SKM-1 treated with dmso at 0.1 percent for 144 hours (cell line): ENCODE results near the gene CEP112.

Experiments used
- DNase-seq: peaks from one replicate; lab custom pipeline; 2025; ENCODE audit not compliant: unreplicated experiment; lab: John Stamatoyannopoulos, UW

The CEP112 gene

DNA sequence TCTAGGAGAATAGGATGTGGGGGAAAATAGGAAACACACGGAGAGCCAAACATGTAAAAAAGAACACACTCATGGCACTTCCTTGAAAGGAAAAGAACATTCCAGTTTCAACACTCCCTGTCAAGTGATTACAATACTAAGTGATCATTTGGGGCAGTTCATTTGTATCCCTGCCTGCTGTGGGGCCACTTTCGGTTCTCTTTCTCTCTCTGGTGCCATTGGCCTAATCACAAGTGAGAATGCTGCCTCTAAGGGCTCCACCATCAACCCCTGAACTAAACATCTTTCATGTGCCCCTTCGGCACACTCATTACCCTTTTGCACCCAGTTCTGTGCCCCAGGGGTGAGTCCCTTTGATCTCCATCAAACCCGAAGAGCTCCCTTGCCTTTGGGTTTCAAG lies 197.3 kb downstream of the CEP112 start:
- no peak for DNase-seq

DNA sequence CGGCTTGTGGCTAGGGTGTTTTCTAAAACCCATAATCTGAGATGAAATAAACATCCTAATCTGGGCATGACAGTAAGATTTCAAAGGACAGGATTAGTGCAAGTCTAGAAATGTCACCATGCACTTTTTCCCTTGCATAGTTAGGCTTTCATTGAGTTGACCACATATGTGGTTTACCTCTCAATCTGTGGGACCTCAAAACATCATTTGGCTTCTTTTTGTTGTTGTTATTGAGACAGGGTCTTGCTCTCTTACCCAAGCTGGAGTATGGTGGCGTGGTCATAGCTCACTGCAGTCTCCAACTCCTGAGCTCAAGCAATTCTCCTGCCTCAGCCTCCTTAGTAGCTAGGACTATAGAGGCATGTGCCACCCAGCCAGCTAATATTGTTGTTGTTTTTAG lies 197.8 kb downstream of the CEP112 start:
- DNase-seq: no peak

DNA sequence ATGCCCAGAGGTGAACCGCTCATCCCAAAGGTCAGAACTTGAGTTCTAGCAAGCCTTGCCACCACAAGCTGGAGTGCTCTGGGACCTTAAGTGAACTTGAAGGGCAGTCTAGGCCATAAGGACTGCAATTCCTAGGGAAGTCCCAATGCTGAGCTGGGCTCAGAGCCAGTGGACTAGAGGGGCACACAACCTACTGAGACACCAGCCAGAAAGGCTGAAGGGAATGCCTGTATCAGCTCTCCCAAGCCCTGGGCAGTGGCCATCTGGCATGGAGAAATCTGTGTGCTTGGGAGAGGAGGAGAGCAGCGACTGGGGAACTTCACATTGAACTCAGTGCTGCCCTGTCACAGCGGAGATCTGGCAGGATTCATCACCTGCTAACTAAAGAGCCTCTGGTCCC lies 201.3 kb downstream of the CEP112 start:
- no peak for DNase-seq

DNA sequence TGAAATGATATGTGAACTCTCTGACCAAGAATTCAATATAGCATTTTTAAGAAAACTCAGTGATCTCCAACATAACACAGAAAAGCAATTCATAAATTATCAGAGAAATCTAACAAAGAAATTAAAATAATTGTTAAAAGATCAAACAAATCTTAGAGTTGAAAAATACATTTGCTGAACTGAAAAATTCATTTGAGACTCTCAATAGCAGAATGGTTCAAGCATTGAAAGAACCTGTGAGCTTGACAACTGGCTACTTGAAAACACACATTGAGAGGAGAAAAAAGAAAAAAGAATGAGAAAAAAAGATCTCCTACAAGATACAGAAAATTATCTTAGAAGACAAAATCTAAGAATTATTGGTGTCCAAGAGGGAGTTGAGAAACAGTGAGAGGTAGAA lies 203.5 kb downstream of the CEP112 start:
- no peak for DNase-seq

DNA sequence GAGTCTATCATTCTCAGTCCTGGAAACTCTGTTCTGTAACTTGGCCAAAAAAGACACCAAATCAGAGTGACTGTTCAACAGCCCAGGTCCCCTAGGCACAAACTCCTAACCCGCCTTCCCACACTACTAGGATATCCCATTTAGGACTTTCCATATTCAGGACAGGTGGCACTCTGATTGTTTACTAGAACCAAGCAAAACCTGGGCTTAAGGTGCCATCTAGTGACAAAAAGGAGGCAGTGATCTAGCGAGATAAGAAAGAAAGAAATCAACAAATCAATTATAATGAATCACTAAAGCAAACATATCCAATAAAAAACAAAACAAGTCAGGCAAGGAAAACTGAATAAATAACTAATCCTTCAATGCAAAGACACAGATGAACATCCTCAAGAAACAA lies 203.9 kb downstream of the CEP112 start:
- peak; percentile 5 for DNase-seq

DNA sequence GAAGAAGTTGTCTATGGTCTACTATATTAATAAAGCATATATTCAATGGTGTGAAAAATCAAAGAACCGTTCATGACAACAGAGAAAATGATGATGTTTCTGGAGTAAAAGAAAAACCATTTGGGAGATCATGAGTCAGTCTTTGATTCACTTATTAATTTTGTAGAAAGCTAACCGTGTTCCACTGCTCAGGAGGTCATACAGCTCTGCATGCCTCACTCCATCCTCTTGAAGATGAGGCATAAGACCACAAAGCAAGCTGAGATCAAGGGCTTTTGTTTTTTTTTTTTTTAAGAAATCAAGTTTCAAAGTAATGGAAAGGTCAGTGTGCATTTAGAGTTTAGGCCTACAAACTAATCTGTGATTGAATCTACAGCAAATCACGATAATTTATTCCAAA lies 206.4 kb downstream of the CEP112 start:
- DNase-seq: no peak

DNA sequence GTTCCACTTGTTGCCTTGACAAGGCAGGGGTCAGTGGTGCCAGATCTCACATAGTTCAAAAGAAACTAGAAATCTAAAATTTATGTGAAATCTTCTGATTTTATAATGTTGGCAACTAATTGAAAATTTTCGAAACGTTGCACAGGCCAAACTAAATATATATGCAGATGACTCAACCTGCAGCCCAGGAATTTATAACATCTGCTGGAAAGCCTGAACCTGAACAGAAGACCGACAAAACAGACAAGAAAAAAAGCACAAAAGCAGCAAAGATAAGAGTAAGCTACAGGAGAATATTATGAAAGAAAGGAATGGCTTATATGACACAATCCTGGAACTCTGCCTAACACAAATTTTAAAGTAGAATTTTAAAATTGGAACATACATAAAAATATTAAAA lies 207.6 kb downstream of the CEP112 start:
- no peak for DNase-seq

DNA sequence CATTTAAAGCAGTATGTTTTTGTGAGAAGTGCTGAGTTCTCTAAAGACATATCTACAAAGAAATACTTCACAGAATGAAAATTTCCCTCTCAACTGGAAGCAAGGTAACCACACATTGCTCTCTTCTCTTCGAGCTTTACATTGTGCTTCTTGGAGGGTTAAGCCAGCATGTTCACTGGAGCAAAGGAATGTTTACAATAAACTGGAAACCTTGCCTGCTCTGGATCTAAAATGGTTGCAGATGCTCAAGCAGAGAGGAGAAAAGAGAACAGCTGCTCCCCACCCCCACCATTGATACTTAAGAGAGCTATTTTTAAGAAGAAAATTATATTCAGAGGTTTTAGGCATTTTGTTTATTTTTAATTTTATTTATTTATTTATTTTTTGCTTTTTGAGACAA lies 213.1 kb downstream of the CEP112 start:
- DNase-seq: no peak

DNA sequence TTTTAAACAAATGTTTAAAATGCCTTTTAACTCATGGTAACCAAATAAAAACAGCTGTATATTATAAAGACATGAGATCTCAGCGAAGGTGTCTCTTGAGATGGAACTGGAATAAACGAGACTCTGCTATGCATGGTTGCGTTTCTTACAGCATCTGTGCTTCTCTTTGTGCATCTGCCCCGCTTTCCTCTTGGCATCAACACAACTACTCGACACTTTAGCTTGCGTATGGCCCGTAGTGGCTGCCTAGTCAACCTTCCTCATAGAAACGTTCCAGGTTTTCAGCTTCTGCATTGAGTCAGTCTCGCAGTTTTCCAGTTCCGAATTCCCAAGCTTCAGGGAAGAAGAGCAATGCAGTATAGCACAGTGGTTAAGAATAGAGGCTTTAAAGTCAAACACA lies 214.9 kb downstream of the CEP112 start:
- DNase-seq: no peak

DNA sequence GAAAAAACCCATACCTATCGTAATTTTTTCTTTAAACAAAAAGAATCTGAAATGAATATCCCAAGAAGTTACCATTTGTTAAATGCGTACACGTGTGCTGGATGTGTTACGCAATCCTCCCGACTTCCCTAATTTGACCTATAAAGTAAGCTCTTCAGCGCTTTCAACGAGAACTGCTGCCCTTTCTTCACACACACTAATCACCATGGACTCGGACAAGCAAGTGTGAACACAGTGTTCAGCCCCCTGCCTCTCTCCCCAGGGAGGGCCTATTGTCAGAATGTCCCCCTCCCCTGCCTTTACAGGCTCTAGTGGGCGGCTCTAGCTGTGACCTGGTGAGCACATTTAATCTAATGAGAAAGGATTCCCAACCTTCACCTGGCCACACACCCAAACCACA lies 216.1 kb downstream of the CEP112 start:
- DNase-seq: peak; percentile 61

DNA sequence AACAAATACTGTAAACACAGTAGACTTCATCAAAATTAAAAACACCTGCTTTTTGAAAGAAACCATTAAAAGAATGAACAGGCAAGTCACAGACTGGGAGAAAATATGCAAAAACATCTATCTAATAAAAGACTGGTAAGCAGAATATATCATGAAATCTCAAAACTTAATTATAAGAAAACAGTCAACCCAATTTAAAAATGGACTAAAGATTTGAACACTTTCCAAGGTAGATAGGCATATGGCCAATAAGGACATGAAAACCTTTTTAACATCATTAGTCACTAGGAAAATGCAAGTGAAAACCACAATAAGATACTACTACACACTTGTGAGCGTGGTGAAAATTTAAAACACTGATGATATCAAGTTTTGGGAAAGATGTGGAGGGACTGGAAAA lies 218.7 kb downstream of the CEP112 start:
- no peak for DNase-seq

DNA sequence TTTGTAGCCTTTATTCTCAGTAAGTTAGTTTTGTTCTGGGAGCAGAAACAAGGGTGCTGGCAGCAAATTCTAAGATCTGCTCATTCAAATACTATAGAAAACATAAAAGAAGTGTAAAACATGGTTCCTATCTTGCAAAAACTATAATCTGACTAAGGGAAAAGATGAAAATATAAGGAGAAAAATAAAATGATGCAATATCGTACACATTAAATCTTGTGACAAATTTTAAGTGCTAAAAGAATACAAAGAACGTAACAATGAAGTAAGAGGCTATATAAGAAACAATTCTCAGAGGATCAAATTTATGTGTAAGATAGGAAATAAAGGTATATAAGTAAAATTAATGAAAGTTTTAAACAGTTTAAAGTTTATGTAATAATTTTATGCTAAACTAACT lies 224.6 kb downstream of the CEP112 start:
- no peak for DNase-seq

DNA sequence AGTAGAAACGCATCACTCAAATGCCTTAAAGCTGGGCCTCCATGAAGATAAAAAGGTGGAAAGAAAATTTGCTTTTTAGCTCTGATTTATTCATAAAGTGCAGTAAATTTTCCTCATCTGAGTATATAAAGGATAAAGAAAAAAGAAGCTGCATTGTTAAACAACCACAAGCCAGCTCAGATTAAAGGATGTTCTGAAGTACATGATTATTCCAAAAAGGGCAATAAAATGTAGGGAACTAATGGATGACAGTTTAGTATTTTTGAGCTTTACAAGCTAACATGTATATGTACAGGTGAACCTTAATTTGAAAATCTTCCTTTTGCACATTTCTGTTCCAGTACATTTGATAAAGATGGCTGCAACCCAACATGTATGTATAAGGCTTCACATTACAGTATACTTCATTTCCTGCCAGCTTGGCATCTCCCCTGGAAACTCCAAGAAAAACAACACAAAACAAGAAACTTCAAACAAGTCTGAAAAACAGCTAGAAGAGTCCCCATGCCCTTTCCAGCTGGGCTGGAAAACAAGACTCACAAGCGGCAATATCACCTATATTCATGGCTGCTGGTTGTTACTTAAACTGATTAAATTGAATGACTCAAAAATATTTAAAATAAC lies 225.7 kb downstream of the CEP112 start:
- no peak for DNase-seq

DNA sequence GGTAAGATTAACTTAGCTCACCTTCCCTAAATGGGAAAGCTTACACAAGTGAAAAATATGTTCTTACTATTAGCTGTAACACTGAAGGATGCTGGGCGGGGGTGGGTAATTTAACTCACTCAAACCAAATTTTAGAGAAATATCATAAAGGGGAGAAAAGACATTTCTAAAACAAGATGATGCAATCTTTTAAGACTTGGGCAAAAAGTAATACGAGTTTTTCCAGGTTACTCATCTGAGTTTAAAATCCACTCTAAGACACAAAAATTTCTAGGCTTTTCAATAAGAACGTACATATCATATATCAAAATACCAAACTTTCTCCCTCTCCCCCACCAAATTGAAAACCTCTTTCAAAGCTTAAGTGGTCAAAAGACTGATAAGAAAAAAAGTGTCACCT lies 228.8 kb downstream of the CEP112 start:
- DNase-seq: no peak

DNA sequence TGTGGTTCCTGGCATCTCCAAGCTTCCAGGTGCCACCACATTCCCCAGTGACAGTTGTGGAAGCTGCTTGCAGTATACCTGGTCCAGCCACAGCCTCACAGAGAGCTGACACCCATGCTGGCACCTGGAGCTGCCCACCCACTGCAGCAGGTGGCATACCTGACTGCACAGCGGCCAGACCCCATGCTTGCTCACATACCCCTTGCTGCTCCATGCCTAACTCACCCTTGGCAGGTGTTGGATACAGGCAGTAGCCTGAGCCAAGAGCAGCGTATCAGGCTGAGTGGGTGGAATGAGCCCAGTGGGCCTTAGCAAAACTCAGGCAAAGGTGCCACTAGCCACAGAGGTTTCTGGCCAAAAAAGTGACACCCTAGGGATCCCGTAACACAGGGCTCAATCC lies 232.3 kb downstream of the CEP112 start:
- no peak for DNase-seq

DNA sequence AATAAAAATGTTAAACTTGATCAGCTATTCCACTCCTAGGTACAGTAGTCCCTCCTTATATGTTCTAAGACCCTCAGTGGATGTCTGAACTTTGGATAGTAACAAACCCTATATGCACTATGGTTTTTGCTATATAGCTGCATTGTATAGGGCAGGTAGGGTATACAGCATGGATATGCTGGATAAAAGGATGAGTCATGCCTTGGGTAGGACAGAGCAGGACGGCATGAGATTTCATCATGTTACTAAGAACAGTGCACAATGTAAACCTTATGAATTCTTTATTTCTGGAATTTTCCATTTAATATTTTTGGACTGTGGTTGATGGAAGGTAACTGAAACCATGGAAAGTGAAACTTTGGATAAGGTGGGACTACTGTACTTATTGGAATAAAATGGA lies 235.1 kb downstream of the CEP112 start:
- no peak for DNase-seq

DNA sequence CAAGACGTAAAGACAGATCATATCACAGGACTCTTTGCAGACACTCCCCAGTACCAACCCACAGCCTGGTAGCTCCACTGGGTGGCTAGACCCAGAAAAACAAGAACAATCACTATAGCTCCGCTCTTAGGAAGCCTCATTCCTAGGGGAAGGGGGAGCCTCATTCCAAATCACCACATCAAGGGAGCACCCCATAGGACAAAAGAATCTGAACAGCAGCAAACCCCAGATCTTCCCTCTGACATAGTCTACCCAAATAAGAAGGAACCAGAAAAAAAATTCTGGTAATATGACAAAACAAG lies 237.8 kb downstream of the CEP112 start:
- DNase-seq: no peak

DNA sequence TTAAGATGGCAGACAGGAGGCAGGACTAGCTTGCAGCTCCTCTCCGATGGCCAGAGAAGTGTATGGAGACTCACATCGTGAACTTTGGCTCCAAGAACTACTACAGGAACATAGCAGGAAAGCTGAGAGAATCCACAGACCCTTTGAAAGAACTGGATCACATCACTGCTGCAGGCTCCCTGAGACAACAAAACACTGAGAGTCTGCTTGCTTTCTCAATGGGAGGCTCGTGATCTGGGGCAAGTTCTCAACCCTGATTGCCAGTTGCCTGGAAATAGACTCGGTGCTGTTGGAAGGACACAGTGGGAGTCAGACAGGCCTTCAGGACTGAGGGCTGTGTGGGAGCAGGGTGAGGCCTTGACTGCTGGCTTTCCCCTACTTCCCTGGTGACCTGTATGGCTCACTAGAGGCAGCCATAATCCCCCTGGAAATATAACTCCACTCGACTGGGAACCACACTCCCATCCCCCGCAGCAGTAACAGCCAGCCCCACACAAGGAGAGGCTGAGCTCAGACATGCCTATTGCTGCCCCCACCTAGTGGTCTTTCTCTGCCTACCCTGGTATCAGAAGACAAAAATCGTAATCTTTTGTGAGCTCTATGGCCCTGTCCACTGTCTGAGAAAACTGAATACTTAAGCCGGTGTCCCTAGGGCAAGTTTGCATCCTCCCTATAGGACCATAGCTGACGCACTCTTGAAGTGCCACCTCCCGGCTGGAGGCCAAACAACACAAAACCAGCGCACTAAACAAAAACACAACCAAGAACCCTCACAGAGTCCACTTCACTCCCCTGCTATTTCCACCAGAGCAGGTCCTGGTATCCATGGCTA lies 238.4 kb downstream of the CEP112 start:
- DNase-seq: no peak

DNA sequence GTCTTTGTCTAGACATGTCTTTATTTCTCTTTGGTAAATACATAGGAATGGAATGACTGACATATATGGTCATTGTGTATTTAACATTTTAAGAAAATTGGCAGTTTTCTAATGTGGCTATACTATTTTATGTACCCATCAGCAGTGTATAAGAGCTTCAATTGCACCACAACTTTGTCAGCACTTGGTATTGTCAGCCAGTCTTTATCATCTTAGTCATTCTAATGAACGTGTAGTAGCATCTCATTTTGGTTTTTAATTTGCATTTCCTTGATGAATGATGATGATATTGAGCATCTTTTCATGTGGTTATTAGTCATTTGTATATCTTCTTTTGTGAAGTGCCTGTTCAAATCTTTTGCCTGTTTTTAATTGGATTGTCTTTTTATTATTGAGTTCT lies 239.3 kb downstream of the CEP112 start:
- DNase-seq: no peak

DNA sequence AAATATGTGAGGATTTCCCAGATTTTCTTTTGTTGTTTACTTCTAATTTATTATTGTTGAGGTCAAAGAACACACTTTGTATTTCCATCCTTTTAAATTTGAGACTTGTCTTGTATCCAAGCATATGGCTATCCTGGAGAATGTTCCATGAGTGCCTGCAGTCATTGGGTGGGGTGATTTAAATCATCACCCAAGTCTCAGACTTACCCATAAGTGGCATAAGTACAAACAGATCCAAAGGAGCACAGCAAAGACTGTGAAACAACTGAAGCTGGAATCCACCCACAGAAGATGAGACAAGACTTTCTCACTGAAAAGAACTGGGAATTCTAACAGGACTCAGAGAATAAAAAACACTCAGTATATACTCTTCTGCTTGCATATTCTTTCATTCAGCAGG lies 239.9 kb downstream of the CEP112 start:
- DNase-seq: no peak

DNA sequence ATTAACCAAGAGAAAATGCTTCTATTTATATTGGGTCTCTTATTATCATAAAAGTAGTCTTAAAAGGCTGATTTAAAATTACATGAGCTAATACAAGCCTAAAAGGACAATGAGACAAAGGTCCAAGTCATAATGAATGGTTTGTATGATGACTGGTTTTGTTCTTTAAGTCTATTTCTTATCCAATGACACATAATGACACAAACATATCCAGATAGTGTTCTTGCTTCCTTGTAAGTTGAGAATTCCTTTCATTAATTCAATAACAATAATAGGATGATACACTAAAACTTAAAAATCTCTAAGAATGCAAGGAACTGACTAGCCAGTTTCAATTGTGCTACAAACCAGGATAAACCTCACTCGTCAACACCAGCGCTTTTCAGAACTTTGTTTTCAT lies 244.1 kb downstream of the CEP112 start:
- DNase-seq: no peak

DNA sequence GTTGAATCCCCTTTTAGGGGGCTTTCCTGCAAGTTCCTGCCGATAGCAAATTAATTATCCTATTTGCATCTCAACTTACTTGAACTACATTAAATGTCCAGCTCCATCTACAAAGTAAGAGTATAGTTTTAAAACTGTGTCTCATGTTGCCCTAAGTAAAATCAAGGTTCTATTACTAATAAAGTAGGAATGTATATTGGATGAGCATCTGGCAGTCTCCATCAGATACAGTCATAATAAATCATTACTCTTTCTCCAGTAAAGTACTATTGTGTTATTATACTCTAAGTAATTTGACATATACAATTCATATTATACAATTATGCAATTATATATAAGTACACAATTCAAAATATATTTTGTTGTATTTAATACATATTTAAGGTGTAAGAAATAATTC lies 249.3 kb downstream of the CEP112 start:
- DNase-seq: no peak

DNA sequence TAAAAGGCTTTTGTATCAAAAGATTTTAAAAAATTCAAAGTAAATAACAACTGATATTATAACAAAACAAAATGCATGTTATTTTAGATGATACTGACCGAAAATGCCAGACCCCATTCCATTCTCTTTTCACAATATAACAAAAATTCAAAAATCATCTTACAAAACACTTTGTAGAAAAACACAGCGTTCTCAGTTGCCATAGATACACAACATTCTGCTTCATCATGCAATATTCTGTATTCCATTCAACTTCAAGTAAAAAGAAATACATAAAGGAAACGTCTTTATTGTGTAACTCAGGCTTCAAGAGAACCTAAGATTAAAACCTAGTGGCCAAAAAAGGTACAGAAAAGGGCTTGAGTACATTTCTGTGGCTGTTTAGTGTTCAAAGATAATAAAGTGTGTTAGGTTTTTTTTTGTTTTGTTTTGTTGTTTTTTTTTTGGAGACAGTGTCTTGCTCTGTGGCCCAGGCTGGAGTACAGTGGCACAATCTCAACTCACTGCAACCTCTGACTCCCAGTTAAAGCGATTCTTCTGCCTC lies 250.5 kb downstream of the CEP112 start:
- DNase-seq: no peak
